ENCODE results near the gene PXYLP1.

Gene PXYLP1

DNA sequence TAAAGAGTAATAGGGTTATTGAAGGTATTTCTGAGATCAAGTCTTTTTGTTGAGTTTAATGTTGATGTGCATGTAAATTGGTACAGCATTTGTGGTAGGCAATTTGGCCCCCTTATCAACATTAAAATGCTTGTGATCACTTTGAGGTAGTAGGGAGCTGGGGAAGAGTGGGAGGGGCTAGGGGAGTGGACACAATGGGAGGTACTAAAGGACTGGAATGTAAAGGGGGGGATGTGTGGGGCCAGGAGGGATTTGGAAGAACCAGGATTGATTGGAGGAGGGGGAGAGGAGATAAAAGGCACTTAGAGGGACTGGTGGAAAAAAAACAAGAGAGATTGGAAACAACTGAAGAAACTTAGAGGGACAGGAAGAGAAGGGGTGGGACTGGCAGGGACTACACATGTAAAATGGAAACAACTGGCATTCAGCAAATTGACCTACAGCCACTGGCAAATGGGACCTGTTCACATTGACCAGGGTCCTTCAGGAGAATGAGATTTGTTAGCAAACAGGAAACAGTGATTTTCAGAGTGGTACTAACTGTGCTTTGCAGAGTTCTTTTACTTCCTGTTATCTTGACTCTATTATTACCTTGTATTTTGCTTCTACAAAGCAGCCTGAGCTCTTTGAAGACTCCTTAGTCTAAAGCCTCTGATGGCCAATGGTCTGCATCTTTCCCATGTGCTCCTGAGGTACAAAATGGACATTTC lies 88.9 kb downstream of the PXYLP1 start:
- no peak overlapping the region for H3K4me3 ChIP-seq (ENCODE audit: low read depth, low read length)

DNA sequence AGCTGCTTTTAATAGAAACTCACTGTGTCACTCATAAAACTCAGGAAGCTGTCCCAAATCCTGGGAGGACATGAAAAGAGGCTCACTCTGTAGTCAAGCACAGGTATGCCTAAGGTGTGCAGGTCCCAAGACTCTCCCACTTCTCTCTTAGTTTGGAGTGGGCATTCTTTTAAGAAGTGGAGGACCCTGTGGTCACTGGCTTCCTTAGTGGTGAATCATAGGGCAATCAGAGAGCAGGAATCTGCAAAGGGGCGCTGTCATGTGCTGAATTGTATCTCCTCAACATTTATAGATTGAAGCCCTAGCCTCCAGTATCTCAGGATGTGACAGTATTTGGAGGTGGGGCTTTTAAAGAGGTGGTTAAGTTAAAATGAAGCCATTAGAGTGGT lies 89.5 kb downstream of the PXYLP1 start:
- no peak overlapping the region for H3K4me3 ChIP-seq (ENCODE audit: low read depth, low read length)

DNA sequence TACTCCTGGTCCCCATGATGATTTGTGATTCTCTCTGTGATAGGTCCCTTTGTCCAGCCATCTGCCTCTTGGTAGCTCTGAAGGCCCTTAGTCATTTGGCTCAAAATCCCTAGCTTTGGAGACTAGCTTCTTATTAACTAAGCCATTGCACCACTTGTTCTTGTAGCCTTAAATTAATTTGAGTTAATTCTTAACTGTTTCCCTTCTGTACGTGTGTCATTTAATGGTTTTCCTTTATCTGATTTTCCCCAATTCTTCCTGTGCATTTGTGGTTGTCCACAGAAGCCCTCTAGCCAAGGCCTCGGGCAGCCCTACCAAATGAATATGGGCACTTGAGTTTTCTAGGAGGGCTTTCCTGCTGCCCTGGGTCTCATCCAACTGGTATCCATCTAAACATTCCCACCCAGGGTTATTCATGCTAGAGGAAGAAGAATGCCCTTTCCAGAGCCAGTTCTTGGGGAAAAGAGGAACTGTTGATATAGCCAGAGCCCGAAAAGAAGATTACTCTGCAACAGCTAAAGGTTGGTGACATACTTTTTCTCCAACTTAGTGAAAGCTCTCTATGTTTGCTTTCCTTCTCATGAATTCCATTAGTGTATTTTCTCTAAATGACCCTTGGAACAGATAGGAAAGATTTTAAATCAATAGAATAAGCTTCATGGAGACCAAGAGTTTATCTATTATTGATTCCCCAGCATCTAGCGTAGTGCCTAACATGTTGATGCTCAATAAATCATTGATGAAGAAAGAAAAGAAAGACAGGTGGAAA lies 92.5 kb downstream of the PXYLP1 start:
- H3K4me3 ChIP-seq (ENCODE audit: low read depth, low read length) = no peak overlapping the region

DNA sequence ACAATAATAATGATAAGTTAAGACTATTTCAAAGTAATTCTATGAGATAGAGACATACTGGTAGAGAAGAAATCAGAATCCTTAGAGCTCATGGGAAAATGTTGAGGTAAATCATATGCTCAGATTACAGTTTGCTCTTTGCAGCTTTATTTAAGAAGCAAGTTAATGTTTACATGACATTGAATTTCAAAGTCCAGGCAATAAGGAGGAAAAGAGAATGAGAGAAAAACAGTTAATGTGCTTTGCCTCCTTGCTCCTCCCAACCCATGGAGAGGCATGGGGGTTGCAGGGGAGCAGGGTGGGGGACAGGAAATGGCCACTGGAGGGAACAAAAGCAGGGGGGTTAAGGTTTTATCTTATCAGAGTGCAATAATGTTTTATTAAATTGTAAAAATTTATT lies 94.5 kb downstream of the PXYLP1 start:
- no peak overlapping the region for H3K4me3 ChIP-seq (ENCODE audit: low read depth, low read length)

DNA sequence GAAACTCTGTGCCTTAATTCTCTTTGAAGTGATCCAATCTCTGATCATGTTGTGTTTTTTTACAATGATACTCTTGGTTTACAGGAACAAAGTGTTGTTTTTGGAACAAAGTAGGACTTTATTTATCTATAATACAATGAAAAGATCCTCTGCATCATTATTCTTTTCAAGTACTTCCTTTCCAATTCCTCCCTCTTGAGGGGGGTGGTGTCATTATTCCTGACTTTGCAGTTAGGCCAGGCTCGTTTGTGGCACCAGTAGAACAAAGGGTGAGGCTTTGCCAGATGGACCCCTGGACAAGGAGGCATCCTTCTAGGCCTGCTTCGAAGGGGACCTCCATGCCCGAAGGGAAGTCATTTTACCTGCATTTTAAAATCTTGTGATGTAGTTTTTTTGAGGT lies 95.0 kb downstream of the PXYLP1 start:
- no peak overlapping the region for H3K4me3 ChIP-seq (ENCODE audit: low read depth, low read length)

DNA sequence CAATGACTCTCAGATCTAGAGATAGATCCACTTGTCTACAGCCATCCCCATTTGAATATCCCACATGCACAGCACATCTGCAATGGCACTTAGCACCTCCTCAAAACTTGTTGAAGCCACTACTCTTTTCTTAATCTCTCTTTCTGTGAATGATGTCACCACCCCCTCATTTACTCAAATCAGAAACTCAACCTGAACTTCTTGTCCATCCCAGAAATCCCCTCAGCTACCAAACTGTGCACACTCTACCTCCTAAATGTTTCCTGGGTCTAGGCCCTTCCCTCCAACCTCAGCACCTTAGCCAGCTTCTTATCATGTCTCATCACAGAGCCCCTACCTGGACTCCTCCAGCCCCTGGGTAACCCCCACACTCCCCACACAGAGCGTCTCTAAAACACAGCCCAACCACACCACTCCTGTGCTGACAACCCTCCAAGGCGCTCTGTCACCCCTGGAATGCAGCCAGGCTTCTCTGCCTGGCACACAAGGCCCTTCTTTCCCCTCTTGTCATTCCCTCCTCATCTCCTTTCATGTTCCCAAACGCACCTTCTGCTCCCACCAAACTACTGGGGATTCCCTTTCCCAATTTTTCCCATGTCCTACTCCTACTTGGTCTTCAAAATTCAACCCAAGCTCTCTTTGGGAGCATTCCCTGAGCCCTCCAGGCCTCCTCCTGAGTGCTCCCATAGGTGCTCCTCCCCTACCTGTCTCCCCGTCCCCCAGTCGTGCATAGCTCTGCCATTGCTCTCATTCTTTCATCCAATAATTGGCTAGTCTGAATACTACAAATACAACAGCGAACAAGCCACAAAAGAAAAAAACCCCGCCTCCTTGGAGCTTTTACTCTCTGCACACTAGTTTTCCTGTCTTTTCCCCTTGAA lies 96.9 kb downstream of the PXYLP1 start:
- no peak overlapping the region for H3K4me3 ChIP-seq (ENCODE audit: low read depth, low read length)

DNA sequence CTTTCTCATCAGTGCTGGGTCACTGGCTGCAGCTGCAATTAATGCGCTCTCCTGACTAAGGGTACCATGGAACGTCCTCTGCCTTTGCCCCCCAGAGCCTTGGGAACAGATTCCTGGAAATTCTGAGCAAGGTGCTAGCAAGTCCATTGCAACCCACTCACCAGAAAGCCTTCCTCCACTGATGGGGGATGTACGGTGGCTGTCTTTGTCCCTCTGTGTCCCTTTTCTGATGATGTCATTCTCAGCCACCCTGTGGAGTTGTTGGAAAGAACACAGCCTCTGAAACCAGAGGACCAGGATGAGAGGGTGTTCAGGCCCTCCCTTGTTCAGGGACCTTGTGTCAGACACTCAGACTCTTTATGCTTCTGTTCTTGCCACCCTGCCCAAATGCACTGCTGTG lies 98.6 kb downstream of the PXYLP1 start:
- H3K4me3 ChIP-seq (ENCODE audit: low read depth, low read length) = no peak overlapping the region

DNA sequence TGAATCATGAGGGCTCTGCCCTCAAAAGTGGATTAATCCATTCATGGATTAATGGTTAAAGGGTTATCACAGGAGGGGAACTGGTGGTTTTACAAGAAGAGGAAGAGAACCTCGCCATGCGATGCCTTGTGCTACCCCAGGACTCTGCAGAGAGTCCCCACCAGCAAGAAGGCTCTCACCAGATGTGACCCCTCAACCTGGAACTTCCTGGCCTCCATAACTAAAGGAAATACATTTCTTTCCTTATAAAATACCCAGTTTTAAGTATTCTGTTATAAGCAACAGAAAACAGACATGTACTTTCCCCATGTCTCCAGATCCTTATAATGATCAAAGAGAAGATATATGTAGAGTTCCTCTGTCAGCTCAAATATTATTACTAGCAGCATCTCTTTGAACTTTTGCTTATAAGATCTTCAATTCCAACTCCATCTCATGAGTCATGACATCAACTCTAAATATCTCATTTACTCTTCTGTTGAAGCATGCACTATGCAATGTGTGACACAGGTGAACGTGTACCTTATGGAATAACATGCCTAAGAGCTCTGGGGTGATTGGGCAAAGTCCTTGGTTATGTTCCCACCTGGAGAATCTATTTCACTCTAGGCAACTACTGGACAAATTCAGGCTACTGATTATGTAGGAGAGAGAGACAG lies 99.2 kb downstream of the PXYLP1 start:
- no peak overlapping the region for H3K4me3 ChIP-seq (ENCODE audit: low read depth, low read length)

DNA sequence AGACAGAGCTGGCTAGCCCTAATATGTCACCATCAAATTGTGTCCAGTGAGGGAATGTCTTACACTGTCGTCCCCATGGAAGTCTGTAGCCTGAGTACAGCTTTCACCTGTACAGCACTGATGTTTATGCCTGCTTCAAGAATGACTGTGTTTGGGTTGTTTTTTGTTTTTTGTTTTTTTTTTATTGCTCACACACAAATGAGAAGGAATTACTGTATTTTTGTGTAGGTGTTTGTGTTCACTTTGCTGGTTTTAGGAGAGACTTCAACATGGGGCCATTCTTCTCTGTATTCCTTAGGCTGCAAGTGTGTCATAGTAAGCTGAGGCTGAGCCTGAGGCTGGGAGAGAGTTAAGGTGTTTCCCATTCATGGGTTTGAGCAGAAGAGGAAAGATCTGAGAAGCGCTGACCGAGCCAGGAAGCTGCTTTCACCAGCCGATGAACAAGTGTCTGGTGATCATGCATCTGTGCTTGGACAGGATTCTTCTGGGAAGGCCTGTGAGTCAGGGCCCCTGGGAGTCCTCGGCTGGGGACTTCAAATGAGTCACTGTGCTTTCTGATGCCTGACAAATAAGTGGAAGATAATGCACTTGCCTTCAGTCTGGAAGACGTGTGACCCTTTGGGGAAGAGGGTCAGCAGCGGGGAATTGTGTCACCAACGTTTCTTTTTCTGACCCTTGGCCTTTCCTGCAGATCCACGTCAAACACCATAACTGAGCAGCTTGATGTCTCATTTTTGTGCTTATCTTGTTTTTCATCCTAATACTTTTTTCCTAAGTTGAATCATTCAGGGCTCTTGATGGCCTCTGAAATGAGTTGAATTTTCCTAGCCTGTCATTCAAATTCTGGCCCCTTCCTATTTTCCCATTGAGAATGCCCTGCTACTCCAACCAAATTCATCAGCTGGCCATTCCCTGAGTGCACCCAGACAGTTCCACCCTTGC lies 100.0 kb downstream of the PXYLP1 start:
- H3K4me3 ChIP-seq (ENCODE audit: low read depth, low read length) = no peak overlapping the region

DNA sequence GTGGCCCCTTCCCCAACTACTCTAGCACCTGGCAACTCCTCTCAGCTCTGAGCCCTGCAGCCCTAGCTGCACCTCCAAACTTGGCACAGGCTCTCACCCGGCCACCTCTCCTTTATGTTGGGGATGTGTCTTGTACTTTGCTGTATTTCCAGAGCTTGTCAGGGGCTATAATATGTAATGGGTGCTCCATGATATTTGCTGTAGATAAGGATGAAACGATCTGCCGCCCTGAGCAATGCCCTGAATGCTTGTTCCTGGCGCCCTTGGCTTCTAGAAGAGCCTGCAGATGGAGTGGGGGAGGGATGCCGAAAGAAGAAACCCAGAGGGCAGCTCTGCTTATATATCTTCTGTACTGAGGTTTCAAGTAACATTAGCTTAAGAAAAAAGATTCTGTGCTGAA lies 100.8 kb downstream of the PXYLP1 start:
- H3K4me3 ChIP-seq (ENCODE audit: low read depth, low read length) = no peak overlapping the region

DNA sequence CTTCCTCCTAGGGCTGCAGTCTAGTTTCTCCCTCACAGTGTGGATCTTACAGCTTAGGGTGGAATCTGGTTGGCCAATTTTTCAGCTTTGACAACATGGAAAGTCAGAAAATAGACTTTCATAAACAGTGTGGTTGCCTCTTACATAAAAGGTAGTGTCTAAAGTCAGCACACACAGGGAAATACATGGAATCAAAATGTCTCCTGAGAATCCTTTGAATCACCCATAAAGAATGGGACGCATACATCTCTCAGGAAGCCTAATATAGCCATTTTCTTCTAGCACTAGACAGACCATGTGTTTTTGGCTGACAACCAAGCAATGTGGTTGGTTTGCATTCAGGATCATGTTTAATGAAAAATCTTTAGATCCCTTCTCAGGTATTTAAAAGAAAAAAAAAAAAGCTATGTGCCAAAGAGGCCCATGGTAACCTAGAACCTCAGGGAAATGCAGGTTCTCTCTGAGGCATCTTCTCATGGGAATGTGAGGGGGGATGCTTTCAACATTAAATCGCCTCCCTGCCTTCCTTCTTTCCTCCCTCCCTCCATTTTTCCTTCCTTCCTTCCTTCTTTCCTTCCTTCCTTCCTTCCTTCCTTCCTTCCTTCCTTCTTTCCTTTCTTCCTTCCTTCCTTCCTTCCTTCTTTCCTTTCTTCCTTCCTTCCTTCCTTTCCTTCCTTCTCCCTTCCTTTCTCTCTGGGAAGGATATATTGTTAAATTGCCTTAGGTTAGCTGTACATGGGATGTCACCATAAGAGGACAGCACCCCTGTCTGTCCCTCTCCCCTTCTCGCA lies 102.4 kb downstream of the PXYLP1 start:
- no peak overlapping the region for H3K4me3 ChIP-seq (ENCODE audit: low read depth, low read length)

DNA sequence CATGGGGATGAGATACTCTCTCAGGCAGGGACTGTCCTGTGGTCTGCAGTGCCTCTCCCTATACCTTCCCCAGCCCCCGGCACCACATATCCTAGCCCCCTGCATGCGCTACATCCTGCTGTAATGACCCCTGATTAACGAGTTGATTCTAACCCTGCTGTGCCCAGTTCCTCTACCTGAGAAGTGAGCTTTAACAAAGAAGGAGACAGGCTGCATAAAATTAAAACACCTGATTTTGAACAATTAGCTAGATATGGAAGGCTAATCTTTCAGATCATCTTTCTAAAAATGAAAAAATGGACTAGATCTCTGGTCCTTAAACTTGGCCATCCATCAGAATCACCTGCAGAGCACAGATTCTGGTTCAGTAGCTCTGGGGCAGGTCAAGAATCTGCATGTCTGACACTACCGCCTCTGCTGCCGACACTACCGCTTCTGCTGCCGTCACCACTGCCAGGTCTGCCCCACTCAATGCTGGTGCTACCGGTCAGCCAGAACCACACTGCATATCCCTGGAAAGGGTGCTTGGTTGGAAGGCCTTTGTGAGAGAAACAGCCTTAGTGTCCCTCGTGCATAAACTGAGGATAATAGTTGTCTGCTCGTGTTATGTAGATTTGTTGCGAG lies 103.1 kb downstream of the PXYLP1 start:
- H3K4me3 ChIP-seq (ENCODE audit: low read depth, low read length) = no peak overlapping the region

DNA sequence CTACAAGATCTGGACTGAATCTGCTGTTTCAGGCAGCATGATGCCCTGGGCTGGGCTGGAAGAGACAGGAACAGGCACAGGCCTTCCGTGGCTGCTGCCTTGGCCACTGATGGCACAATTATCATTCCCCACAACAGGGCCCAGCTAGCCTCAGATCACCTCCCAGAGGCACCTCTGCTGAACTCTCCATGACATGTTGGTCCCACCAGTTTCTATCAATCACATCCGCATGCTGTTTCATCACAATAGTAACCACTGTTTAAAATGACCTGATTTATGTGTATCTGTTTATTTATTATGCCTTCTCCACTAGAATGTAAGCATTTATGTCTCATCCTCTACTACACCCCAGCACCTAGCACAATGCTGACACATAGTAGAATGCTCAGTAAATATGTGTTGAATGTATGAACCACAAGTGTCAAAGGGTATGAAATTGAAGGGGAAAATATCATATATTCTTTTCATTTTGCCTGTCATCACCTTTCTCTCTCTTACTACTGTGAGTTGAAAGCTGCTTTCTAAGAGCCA lies 104.0 kb downstream of the PXYLP1 start:
- no peak overlapping the region for H3K4me3 ChIP-seq (ENCODE audit: low read depth, low read length)

DNA sequence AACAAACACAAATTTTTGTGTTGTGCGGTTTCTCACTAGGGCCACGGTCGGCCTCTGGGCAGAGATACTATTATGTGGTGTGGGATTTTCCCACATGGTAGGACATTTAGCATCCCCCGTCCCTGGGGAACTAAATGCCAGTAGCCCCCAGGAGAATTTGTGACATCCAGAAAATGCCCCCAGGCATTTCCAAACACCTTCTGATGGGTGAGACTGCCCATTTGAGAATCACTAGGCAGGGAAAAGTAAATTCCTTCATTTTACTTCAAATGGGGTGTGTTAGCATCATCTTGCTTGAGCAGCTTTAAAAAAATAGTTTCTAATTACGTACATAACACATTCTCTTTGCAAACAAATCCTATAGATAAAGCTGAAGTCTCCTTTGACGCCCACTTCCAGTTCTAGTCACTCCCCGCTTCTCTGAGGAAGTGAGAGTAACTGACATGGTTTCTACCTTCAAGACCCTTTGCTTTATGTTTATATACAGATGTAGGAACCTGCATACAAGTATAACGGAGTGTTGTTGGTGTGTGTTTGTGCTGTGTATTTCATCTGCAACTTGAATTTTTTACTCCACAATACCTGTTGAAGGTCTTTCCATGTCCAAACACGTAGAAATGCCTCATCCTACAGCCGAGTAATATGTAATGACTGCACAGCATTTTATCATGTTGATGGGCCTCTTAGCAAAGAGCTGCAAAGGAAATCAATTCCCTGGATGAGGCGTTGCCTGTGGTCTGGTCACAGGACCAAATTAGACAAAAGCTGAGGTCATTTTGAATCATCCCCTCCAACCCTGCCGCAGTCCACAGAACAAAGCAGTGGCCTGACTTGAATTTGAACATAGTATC lies 105.3 kb downstream of the PXYLP1 start:
- no peak overlapping the region for H3K4me3 ChIP-seq (ENCODE audit: low read depth, low read length)

DNA sequence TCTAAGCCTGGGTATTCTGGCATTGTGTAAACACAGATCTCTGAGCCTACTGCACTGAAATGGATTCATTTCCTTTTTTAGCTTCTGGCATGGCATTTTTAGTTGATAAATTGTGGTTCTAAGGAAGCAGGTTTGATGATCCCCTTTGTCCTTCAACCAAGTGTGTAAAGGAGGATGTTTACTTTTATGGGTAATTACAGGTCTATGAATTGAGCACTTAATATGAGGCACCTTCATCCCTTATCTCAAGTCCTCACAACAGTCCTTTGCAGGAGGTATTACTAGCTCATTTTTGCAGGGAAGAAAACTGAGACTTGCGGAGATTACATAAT lies 105.9 kb downstream of the PXYLP1 start:
- no peak overlapping the region for H3K4me3 ChIP-seq (ENCODE audit: low read depth, low read length)

DNA sequence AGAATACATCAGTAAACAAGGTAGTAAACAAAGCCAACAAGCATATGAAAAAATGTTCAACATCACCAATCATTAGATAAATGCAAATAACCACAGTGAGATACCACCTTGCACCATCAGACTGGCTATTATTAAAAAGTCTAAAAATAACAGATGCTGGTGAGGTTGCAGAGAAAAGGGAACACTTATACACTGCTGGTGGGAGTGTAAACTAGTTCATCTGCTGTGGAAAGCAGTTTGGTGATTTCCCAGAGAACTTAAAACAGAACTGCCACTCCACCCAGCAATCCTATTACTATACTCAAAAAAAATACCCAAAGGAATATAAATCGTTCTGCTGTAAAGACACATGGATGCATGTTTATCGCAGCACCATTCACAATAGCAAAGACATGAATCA lies 106.4 kb downstream of the PXYLP1 start:
- no peak overlapping the region for H3K4me3 ChIP-seq (ENCODE audit: low read depth, low read length)

DNA sequence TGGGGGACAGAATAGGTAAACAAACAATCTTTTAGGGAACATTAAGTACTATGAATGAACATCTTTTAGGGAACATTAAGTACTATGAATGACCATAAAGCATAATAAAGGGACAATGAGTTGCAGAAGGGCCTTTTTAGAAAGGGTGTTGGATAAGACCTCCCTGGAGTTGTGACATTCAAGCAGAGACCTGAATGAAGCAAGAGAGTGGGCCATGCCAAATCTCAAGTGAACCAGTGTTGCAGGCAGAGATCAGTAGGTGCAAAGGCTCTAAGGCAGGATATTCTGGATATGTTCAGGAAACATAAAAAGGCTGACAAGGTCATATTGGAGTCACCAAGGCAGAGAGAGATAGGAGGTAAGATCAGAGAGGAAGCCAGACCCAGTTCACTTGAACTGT lies 107.3 kb downstream of the PXYLP1 start:
- H3K4me3 ChIP-seq (ENCODE audit: low read depth, low read length) = no peak overlapping the region

DNA sequence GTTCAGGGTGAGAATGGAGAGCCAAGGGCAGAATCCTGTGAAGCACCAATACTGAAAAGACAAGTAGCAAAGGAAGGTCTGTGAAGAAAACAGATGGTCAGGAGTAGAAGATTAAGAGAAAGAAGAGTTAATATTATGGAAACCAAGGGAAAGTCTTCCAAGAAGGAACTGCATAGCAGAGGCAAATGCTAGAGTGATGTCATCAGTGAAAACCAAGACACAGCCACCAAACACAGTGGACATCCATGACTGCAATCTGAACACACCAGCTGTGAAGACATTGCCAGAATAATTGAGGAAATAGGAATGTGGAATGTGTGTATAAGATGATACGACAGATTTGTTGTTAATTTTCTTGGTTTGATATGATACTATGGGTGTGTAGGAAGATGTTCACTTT lies 109.9 kb downstream of the PXYLP1 start:
- H3K4me3 ChIP-seq (ENCODE audit: low read depth, low read length) = no peak overlapping the region
